Measurements from ENCODE around the gene ERP44. TPM values are rescaled to one million over a fixed set of nuclear protein-coding genes. Genes with fewer than 3 reads are reported as not detected.

Gene ERP44
- total RNA-seq, 3 donors from 2014 or later = 15.7 to 17.8 (median 17.7) TPM

DNA sequence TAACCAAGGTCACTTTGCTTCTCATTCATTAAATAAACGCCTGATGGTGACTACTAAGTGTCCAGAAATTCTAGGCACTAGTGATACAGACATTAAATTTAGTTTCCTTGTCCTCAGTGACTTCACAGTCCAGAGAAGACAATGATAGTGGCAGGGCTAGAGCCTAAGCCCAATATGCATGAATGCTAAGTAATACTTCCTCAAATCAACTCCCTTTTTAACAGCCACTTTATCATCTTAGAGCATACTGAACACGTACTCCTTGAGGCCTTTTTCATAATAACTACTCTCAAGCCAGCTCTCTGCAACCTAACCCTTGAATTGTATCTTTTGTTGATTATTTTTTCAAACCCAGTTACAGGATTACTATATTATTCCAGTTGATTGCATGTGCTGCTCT lies 118.2 kb downstream of the ERP44 start:
- intact Hi-C loops (cut with DNase I; ENCODE audit: low total_unique reads) = no loop called here
- H3K4me1 ChIP-seq = no peaks in the 10 kb centered on the region
- no peak for DNase-seq (ENCODE audit: low spot score in 2 of 2)
- TF ChIP-seq POLR2A (IDR thresholded peaks at IDR 0.05) (no peak), POLR2AphosphoS5 (IDR thresholded peaks at IDR 0.05) (no peak)
- TF ChIP-seq, protein P1, sequence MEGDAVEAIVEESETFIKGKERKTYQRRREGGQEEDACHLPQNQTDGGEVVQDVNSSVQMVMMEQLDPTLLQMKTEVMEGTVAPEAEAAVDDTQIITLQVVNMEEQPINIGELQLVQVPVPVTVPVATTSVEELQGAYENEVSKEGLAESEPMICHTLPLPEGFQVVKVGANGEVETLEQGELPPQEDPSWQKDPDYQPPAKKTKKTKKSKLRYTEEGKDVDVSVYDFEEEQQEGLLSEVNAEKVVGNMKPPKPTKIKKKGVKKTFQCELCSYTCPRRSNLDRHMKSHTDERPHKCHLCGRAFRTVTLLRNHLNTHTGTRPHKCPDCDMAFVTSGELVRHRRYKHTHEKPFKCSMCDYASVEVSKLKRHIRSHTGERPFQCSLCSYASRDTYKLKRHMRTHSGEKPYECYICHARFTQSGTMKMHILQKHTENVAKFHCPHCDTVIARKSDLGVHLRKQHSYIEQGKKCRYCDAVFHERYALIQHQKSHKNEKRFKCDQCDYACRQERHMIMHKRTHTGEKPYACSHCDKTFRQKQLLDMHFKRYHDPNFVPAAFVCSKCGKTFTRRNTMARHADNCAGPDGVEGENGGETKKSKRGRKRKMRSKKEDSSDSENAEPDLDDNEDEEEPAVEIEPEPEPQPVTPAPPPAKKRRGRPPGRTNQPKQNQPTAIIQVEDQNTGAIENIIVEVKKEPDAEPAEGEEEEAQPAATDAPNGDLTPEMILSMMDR (IDR thresholded peaks at IDR 0.05) = no peak
- no peak overlapping the region for H3K27ac ChIP-seq
- no peaks in the 10 kb centered on the region for H3K27me3 ChIP-seq
- no peaks in the 10 kb centered on the region for H3K36me3 ChIP-seq
- H3K4me3 ChIP-seq = no peak overlapping the region
- no peaks in the 10 kb centered on the region for H3K9me3 ChIP-seq

DNA sequence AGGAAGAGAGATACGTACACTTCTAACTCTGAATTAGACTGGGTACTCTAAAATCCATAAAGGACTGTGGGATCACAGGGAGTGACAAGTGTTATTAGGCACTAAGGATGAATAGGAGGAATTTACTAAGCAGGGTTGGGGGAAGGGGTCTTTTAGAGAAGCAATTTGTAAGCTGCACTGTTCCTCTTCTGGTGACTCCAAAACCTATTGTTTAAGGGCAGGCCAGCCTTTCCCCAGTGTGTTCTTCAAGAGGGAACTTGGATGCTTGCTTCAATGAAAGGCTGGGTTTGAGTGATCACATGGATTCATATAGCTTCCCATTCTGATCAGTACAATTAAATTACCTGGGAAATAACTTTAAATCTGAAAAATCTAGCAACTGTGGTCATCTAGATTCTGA lies 120.6 kb downstream of the ERP44 start:
- intact Hi-C loops (cut with DNase I; ENCODE audit: low total_unique reads) = no loop called here
- no peak overlapping the region for H3K27ac ChIP-seq
- no peak overlapping the region for H3K4me3 ChIP-seq
- no peaks in the 10 kb centered on the region for H3K27me3 ChIP-seq
- no peaks in the 10 kb centered on the region for H3K9me3 ChIP-seq
- TF ChIP-seq POLR2A (IDR thresholded peaks at IDR 0.05) (no peak), POLR2AphosphoS5 (IDR thresholded peaks at IDR 0.05) (no peak)
- TF ChIP-seq, protein P1 (IDR thresholded peaks at IDR 0.05) = no peak
- DNase-seq (ENCODE audit: low spot score in 2 of 2) = no peak
- no peaks in the 10 kb centered on the region for H3K4me1 ChIP-seq
- no peaks in the 10 kb centered on the region for H3K36me3 ChIP-seq

DNA sequence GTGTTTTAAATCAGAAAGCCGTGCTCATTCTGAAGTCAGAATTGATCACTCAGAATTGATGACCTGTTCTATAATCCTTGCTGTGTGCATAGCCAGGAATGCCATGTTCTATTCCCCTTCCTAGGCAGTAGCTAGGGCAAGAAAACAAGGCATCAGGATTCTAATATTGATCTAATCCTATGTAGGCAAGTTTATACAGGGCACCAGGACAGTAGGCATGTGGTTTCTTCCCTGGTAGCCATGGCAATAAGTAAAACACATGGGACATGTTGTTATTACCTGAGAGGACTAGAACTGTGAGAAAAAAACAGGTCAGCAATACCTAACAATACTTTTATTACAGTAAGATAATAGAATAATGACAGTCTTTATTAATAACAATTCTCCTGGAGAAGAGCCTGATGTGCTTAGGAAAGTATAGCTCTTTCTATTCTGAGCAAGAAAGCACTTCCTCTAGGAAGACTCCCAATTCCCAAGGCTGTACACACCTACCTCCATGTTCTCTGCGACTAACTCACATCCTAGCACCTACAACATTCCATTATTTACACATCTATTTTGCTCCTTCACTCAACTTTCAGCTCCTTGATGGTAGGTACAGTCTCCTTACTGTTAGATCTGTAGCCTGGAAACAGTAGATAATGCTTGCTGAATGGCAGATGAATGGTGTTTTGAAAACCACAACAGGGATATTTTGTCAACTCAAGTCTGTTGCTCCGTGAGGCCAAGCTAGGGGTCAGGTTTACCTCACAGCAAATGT lies 121.6 kb downstream of the ERP44 start:
- no peak overlapping the region for H3K27ac ChIP-seq
- intact Hi-C loops (cut with DNase I; ENCODE audit: low total_unique reads) = no loop called here
- H3K9me3 ChIP-seq = no peaks in the 10 kb centered on the region
- no peak for TF ChIP-seq POLR2AphosphoS5 (IDR thresholded peaks at IDR 0.05)
- TF ChIP-seq, protein P1 (IDR thresholded peaks at IDR 0.05) = no peak
- TF ChIP-seq POLR2A (IDR thresholded peaks at IDR 0.05) = no peak
- no peaks in the 10 kb centered on the region for H3K36me3 ChIP-seq
- no peak for DNase-seq (ENCODE audit: low spot score in 2 of 2)
- H3K4me1 ChIP-seq = no peaks in the 10 kb centered on the region
- no peak overlapping the region for H3K4me3 ChIP-seq
- H3K27me3 ChIP-seq = no peaks in the 10 kb centered on the region

DNA sequence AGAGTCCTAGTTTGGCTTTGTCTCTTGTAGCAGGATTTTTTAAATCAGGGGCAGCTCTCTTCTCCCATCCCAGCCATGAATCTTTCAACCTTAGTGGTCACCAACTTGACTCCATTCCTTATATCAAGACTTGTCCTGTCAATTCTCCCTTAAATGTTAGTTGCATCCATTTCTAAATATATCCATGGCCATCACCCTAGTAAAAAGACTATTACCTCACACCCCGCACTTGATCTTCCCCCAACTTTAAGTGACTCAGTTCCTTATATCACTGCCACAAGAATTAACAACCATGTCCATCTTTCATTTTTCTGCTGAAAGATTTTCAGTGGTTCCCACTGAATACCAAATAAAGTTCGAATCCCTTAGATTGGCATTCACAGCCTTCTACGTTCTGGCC lies 125.3 kb downstream of the ERP44 start:
- no peaks in the 10 kb centered on the region for H3K27me3 ChIP-seq
- no peaks in the 10 kb centered on the region for H3K4me1 ChIP-seq
- no peak overlapping the region for H3K27ac ChIP-seq
- H3K9me3 ChIP-seq = no peaks in the 10 kb centered on the region
- intact Hi-C loops (cut with DNase I; ENCODE audit: low total_unique reads) = no loop called here
- TF ChIP-seq POLR2AphosphoS5 (IDR thresholded peaks at IDR 0.05) (no peak), POLR2A (IDR thresholded peaks at IDR 0.05) (no peak)
- TF ChIP-seq, protein P1 (IDR thresholded peaks at IDR 0.05) = no peak
- H3K4me3 ChIP-seq = no peak overlapping the region
- H3K36me3 ChIP-seq = no peaks in the 10 kb centered on the region
- no peak for DNase-seq (ENCODE audit: low spot score in 2 of 2)

DNA sequence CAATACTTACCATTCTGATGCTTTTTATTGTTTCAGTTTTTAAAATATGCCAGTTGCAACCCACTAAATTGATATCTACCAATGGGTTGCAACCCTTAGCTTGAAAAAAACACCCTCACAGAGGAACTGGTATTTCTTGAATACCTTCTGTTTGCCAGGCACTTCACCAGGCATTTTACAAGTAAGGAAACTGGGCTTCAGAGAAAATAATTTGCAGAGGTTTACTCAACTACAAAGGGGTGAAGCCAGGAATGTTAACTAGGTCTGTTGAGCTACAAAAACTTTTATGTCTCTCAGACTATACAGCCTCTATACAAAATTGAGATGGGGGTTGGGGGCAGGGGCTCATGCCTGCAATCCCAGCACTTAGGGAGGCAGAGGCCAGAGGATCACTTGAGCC lies 127.4 kb downstream of the ERP44 start:
- H3K27ac ChIP-seq = no peak overlapping the region
- no peak for DNase-seq (ENCODE audit: low spot score in 2 of 2)
- H3K36me3 ChIP-seq = no peaks in the 10 kb centered on the region
- intact Hi-C loops (cut with DNase I; ENCODE audit: low total_unique reads) = no loop called here
- no peaks in the 10 kb centered on the region for H3K9me3 ChIP-seq
- no peaks in the 10 kb centered on the region for H3K4me1 ChIP-seq
- TF ChIP-seq POLR2A (IDR thresholded peaks at IDR 0.05) (no peak), POLR2AphosphoS5 (IDR thresholded peaks at IDR 0.05) (no peak)
- TF ChIP-seq, protein P1 (IDR thresholded peaks at IDR 0.05) = no peak
- H3K27me3 ChIP-seq = no peaks in the 10 kb centered on the region
- H3K4me3 ChIP-seq = no peak overlapping the region

All from breast epithelium (tissue), 4 donors.